Uterus (tissue), 4 donors: Measurements from ENCODE around the gene APOC3. TPM values are rescaled to one million over a fixed set of nuclear protein-coding genes. Genes with fewer than 3 reads are reported as not detected.
"Not testable (repeated sequence)": the region's sequence is repeated elsewhere in the genome, so short reads cannot be mapped to it uniquely, and the experiment has no call there.

Experiments
- DNase-seq, 2 donors: peaks; one replicate each; pipeline ENCODE4 v3.0.0-alpha.2; 2019 to 2020
- H3K27ac ChIP-seq, 2 donors: fragments of 200-600 bp; sonication (generic); 1 replicate in 1 of 2; 2 replicates in 1 of 2; pipeline ENCODE4 v1.5.1; 2016 to 2018
- H3K27me3 ChIP-seq, 2 donors: fragments of 200-600 bp; sonication (generic); one replicate each; pipeline ENCODE4 v1.5.1; 2018 to 2019; ENCODE audit warnings: control low read depth in 1 of 2
- H3K36me3 ChIP-seq, 2 donors: fragments of 200-600 bp; sonication (generic); one replicate each; pipeline ENCODE4 v1.5.1; 2019; ENCODE audit warnings: control low read depth in 1 of 2
- H3K4me1 ChIP-seq, 2 donors: fragments of 200-600 bp; sonication (generic); one replicate each; pipeline ENCODE4 v1.5.1; 2018 to 2019; ENCODE audit warnings: control low read depth in 1 of 2
- H3K4me3 ChIP-seq, 2 donors: fragments of 200-600 bp; sonication (generic); 1 replicate in 1 of 2; 2 replicates in 1 of 2; pipeline ENCODE4 v1.5.1; 2018 to 2019; ENCODE audit warnings: mild to moderate bottlenecking in 1 of 2
- H3K9me3 ChIP-seq, 2 donors: fragments of 200-600 bp; sonication (generic); one replicate each; pipeline ENCODE4 v1.5.1; 2019; ENCODE audit warnings: control low read depth in 1 of 2
- POLR2A ChIP-seq, 2 donors: fragments of 450-650 bp; IDR thresholded peaks; one replicate each; pipeline ENCODE4 v1.6.1; 2016; ENCODE audit warnings: antibody characterized with exemption in 2 of 2, mild to moderate bottlenecking in 1 of 2, moderate library complexity in 1 of 2
- intact Hi-C: fragments of 100-400 bp; cut with DNase I; formaldehyde crosslinking; loops from one replicate; pipeline ENCODE4 v1.15.1; 2023; ENCODE audit warnings: low total_unique reads
- total RNA-seq, 4 donors: library from RNA; depleted of rRNA in 3 of 4; stranded (reverse); fragments of >200 nt in 3 of 4; gene quantifications; one replicate each; pipeline versions ENCODE4 v1.1.0 to v1.2.4, GENCODE V29; 2014 to 2023
- TF ChIP-seq, protein P1 (sequence below), 4 experiments: fragments of 200-600 bp in 2 of 4; fragments of 450-650 bp in 2 of 4; sonication (generic) in 2 of 4; IDR thresholded peaks; one replicate each; pipeline ENCODE4 v1.5.1; 2016 to 2019; ENCODE audit warnings: antibody characterized with exemption in 4 of 4, mild to moderate bottlenecking in 2 of 4, moderate library complexity in 1 of 4
- donor health status: DM: yes; HTN: yes; CAD: no.

APOC3 gene
- total RNA-seq, 4 donors from 2014 or later, result 1.2 TPM; not detected in 3

GRCh38 chr11:116800610-116801009, 29.1 kb upstream of the APOC3 start:
- no peaks in the 10 kb centered on the region for H3K36me3 ChIP-seq
- no peak overlapping the region for H3K27ac ChIP-seq
- intact Hi-C loops, result no loop called here
- no peak for DNase-seq
- no peaks in the 10 kb centered on the region for H3K9me3 ChIP-seq
- H3K4me1 ChIP-seq, result no peaks in the 10 kb centered on the region
- TF ChIP-seq POLR2A (IDR thresholded peaks at IDR 0.05), result no peak
- TF ChIP-seq, protein P1, sequence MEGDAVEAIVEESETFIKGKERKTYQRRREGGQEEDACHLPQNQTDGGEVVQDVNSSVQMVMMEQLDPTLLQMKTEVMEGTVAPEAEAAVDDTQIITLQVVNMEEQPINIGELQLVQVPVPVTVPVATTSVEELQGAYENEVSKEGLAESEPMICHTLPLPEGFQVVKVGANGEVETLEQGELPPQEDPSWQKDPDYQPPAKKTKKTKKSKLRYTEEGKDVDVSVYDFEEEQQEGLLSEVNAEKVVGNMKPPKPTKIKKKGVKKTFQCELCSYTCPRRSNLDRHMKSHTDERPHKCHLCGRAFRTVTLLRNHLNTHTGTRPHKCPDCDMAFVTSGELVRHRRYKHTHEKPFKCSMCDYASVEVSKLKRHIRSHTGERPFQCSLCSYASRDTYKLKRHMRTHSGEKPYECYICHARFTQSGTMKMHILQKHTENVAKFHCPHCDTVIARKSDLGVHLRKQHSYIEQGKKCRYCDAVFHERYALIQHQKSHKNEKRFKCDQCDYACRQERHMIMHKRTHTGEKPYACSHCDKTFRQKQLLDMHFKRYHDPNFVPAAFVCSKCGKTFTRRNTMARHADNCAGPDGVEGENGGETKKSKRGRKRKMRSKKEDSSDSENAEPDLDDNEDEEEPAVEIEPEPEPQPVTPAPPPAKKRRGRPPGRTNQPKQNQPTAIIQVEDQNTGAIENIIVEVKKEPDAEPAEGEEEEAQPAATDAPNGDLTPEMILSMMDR (IDR thresholded peaks at IDR 0.05), result no peak
- no peak overlapping the region for H3K4me3 ChIP-seq
- no peaks in the 10 kb centered on the region for H3K27me3 ChIP-seq

DNA sequence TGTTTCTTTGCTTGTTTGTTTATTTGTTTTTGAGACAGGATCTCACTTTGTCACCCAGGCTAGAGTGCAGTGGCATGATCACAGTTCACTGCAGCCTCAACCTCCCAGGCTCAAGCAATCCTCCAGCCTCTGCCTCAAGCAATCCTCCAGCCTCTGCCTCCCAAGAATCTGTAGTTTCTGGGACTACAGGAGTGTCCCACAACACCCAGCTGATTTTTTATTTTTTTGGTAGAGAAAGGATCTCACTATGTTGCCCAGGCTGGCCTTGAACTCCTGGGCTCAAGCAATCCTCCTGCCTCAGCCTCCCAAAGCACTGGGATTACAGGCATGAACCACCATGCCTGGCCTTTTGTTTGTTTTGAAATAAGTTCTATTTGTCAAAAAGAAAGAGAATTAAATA, 28.0 kb upstream of the APOC3 start:
- intact Hi-C loops, H3K4me1 ChIP-seq, H3K27ac ChIP-seq, H3K36me3 ChIP-seq, H3K4me3 ChIP-seq, H3K9me3 ChIP-seq, H3K27me3 ChIP-seq, DNase-seq: not testable (repeated sequence)

- Histone ChIP-seq H3K27ac (no peak overlapping the region), H3K4me3 (no peak overlapping the region), H3K27me3 (no peaks in the 10 kb centered on the region), H3K9me3 (no peaks in the 10 kb centered on the region), H3K36me3 (no peaks in the 10 kb centered on the region), H3K4me1 (no peaks in the 10 kb centered on the region)
- no peak for TF ChIP-seq POLR2A (IDR thresholded peaks at IDR 0.05)
- TF ChIP-seq, protein P1 (IDR thresholded peaks at IDR 0.05), result no peak
- intact Hi-C loops, result no loop called here
- DNase-seq, result no peak
Observed at GRCh38 chr11:116804001-116804400, 25.7 kb upstream of the APOC3 start.

DNA sequence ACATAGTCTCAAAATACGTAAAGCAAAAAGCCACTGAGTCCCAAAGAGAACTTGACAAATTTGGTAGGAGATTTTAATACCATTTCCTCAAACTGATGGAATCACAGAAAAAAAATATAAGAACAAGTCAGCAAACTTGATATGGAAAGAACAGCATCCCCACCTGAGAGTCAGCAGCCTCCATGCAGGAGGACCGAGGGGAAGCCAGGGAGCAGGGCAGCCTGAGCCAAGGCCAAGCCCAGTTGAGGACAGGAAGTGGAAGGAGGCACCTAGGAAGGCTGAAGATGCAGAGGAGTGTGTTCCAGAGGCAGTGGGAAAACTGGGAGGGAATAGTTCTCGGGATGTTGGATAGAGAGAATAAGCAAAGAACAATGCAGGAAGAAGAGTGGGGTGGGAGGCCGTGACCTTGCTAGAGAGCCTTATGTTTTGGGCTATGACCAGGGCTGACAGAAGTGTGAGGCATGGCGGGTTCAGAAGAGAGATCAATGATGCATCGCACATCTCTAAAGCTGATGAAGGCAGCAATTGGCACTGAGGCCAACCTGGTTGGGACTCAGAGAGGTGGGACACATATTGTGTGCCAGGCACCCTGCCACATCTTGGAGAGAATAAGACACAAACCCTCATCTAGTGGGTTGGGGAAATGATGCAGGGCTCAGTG, 22.0 kb upstream of the APOC3 start:
- no peaks in the 10 kb centered on the region for H3K4me1 ChIP-seq
- no peaks in the 10 kb centered on the region for H3K27me3 ChIP-seq
- TF ChIP-seq, protein P1 (IDR thresholded peaks at IDR 0.05), result no peak
- no peak for TF ChIP-seq POLR2A (IDR thresholded peaks at IDR 0.05)
- DNase-seq, result no peak
- intact Hi-C loops, result no loop called here
- no peaks in the 10 kb centered on the region for H3K36me3 ChIP-seq
- H3K9me3 ChIP-seq, result no peaks in the 10 kb centered on the region
- no peak overlapping the region for H3K4me3 ChIP-seq
- H3K27ac ChIP-seq, result no peak overlapping the region

DNA sequence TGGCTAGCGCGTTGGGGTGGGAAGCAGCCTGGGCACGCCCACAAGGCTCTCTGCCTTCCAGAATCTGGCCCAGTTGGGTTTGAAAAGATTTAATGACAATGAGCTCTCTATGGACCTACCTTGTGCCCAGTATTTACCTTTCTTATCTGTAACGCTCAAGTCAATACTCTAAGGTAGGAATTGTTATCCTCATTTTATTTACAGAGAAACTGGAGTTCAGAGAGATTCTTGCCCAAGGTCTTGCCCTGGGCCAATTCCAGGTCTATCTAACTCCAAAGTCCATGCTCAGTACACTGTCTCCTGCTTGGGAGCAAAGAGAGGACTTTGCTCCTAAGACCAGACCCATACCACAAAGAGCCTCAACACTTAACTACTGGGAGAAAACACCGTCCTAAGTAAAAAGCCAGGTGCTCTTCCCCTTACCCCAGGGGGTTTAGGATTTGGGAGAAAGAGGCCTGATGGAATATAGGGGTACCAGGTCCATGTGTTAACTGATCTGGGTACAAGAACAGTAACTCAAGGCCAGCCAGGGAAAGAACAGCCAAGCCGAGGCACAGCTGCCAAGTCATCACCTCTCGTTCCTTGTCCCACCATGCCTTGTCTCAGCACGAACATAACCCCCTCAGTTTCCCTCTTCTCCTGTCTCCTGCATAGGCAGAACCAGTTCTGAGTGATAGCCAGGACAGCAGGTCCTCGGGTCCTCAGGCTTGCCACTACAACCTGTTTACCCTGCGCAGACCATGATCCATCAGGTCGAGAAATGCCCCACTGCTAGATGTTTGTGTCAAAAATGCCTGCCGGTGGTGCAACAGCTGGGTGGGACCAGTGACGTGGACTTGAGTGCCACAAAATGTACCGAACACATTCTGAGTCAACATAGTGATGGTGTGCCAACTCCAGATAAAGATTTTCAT, 21.2 kb upstream of the APOC3 start:
- H3K4me3 ChIP-seq, result no peak overlapping the region
- intact Hi-C loops, result no loop called here
- TF ChIP-seq POLR2A (IDR thresholded peaks at IDR 0.05), result no peak
- TF ChIP-seq, protein P1 (IDR thresholded peaks at IDR 0.05), result no peak
- no peaks in the 10 kb centered on the region for H3K36me3 ChIP-seq
- H3K27ac ChIP-seq, result no peak overlapping the region
- H3K27me3 ChIP-seq, result no peaks in the 10 kb centered on the region
- H3K9me3 ChIP-seq, result no peaks in the 10 kb centered on the region
- no peaks in the 10 kb centered on the region for H3K4me1 ChIP-seq
- DNase-seq, result no peak
